Duodenal mucosa (tissue), 2 donors: Measurements from ENCODE around the gene BGN.

ENCODE experiments used
- H3K27ac ChIP-seq: one replicate; pipeline ENCODE4 v1.7.0; 2013; ENCODE audit warnings: low read depth, low read length
- H3K27me3 ChIP-seq, 2 donors: one replicate each; pipeline ENCODE4 v1.7.0; 2013; ENCODE audit warnings: low read length in 2 of 2, control low read depth in 1 of 2; ENCODE audit not compliant: insufficient read depth in 2 of 2, control insufficient read depth in 1 of 2
- H3K36me3 ChIP-seq, 2 donors: one replicate each; pipeline ENCODE4 v1.7.0; 2013; ENCODE audit warnings: low read length in 2 of 2, control low read depth in 1 of 2; ENCODE audit not compliant: insufficient read depth in 2 of 2, control insufficient read depth in 1 of 2
- H3K4me1 ChIP-seq, 2 donors: one replicate each; pipeline ENCODE4 v1.7.0; 2013; ENCODE audit warnings: low read length in 2 of 2, control low read depth in 1 of 2; ENCODE audit not compliant: insufficient read depth in 2 of 2, control insufficient read depth in 1 of 2
- H3K4me3 ChIP-seq, 2 donors: one replicate each; pipeline ENCODE4 v1.7.0; 2013; ENCODE audit warnings: low read length in 2 of 2, low read depth in 1 of 2
- H3K9ac ChIP-seq, 2 donors: one replicate each; pipeline ENCODE4 v1.7.0; 2013; ENCODE audit warnings: low read length in 2 of 2, low read depth in 1 of 2
- H3K9me3 ChIP-seq, 2 donors: one replicate each; pipeline ENCODE4 v1.7.0; 2013; ENCODE audit warnings: low read length in 2 of 2, control low read depth in 1 of 2; ENCODE audit not compliant: control insufficient read depth in 1 of 2

BGN gene

DNA sequence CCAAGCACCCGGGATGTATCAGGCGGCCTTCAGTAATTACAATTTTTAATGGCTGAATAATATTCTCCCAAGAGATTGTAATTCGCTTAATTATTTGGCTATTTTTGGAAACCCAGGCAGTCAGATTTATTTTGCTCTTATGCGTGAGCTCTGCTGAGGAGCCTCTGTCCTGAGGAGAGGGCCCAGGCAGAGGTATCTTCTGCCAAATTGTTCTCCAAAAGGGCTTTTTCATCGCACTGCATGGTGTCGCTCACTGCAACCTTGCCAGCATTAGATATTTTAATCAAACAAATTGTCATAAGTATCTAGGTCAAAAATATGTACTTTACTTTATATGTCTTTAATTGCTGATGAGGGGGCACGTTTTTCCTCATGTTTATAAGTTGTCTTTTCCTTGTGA, 28.5 kb downstream of the BGN start:
- Histone ChIP-seq H3K4me1 (no peaks in the 10 kb centered on the region), H3K36me3 (no peaks in the 10 kb centered on the region), H3K27ac (no peak overlapping the region), H3K4me3 (no peak overlapping the region), H3K27me3 (peaks cover 0 to 12% of the 10 kb centered on the region in 2 donors), H3K9me3 (no peaks in the 10 kb centered on the region), H3K9ac (no peak overlapping the region)

DNA sequence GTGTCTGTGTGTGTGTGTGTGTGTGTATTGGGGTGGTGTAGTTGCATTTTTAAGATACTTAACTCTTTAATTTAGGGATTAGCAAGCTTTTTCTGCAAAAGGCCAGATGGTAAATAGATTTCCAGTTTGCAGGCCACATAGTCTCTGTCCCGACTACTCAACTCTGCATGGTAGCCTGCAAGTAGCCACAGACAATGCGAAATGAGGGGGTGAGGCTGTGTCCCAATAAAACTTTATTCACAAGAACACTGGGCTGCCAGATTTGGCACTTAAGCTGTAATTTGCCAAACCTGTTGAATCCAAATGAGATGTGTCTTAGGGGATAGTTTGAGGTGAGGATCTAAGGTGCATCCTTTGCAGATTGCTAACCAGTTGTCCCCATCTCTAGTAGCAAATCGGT, 29.5 kb downstream of the BGN start:
- Histone ChIP-seq H3K27me3 (peaks cover 0 to 4% of the 10 kb centered on the region in 2 donors), H3K9ac (no peak overlapping the region), H3K4me3 (no peak overlapping the region), H3K27ac (no peak overlapping the region), H3K36me3 (no peaks in the 10 kb centered on the region), H3K9me3 (no peaks in the 10 kb centered on the region), H3K4me1 (no peaks in the 10 kb centered on the region)

DNA sequence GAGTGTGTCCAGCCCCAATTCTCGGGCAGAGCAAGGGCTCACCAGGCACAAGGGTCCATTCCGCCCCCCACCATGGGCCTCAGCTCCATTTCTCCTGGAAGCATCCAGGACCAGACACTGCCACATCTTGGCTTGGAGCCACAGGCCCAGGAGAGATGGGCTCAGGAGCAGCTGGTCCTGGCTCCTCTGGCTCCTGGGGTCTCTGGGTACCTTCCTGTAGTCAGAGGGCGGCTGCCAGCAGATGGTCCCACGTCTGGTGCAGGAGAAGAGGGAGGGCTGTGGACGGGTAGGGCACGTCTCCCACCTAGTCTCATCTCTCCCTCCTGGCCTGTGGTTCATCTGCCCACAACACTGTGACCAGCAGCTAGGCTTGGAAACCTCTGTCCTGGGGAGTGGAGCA, 30.7 kb downstream of the BGN start:
- Histone ChIP-seq H3K36me3 (no peaks in the 10 kb centered on the region), H3K9ac (no peak overlapping the region), H3K4me1 (no peaks in the 10 kb centered on the region), H3K9me3 (no peaks in the 10 kb centered on the region), H3K27ac (no peak overlapping the region), H3K4me3 (no peak overlapping the region), H3K27me3 (peaks cover 0 to 4% of the 10 kb centered on the region in 2 donors)

DNA sequence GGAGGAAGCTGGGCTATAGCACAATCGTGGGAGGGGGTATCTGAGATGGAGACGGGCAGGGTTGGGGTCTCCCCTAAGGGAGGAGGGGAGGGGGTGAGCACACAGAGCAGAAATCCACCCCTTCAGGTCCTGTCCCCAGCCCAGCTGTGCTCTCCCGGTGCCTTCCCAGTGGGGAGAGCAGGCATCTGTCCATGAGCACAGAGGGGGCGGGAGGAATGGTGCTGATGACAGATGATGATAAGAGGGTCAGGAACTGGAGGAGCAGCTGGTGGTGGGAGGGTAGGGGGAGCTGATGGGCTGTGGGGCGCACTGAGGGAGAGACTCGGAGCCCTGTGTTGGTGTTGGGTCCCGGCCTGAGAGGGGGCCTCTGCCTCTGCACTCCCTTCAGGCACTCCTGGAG, 31.3 kb downstream of the BGN start:
- no peak overlapping the region for H3K4me3 ChIP-seq
- H3K9me3 ChIP-seq: no peaks in the 10 kb centered on the region
- H3K27me3 ChIP-seq: peaks cover 0 to 4% of the 10 kb centered on the region in 2 donors
- no peaks in the 10 kb centered on the region for H3K36me3 ChIP-seq
- no peak overlapping the region for H3K9ac ChIP-seq
- H3K4me1 ChIP-seq: no peaks in the 10 kb centered on the region
- no peak overlapping the region for H3K27ac ChIP-seq

DNA sequence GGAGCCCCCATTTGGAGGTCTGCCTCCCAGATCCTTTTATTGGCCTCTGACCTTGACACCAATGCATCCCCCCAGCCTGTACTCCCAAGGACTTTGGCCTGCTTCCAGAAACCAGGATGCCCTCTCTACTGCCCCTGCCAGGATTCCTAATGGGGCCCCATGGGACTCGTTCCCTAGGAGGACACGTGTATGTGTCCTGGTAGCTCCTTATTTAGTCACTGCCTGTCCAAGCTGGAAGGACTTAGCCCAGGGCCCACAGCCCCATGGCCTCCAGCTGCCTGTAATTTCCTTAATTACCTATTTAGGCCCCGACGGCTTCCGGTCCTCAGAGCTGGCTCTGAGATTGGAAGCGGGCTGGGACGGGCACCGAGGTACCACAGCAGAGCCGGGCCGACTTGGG, 32.0 kb downstream of the BGN start:
- H3K9ac ChIP-seq: no peak overlapping the region
- no peak overlapping the region for H3K4me3 ChIP-seq
- H3K27ac ChIP-seq: no peak overlapping the region
- H3K9me3 ChIP-seq: no peaks in the 10 kb centered on the region
- H3K27me3 ChIP-seq: peaks cover 0 to 4% of the 10 kb centered on the region in 2 donors
- H3K4me1 ChIP-seq: no peaks in the 10 kb centered on the region
- no peaks in the 10 kb centered on the region for H3K36me3 ChIP-seq

DNA sequence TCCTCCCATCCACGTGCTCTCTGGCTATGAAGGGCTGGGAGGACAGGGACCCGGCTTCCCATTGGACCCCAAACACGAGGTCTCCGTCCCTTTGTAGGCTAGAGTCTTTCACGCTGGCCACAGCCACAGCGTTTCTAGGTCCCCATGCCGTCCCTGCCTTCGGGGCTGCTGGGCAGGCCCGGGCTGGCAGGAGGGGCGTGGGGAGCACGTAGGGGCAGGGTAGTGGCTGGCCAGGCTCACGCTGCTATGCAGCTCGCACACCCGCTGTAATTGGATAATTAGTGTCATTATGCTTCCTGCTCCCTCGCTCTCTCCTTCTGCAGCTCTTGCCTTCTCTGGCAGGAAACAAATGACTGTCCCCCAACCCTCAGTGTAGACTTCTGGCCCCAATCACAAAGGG, 32.4 kb downstream of the BGN start:
- no peak overlapping the region for H3K9ac ChIP-seq
- no peaks in the 10 kb centered on the region for H3K9me3 ChIP-seq
- H3K27me3 ChIP-seq: peaks cover 0 to 4% of the 10 kb centered on the region in 2 donors
- no peak overlapping the region for H3K27ac ChIP-seq
- H3K4me3 ChIP-seq: no peak overlapping the region
- H3K4me1 ChIP-seq: no peaks in the 10 kb centered on the region
- no peaks in the 10 kb centered on the region for H3K36me3 ChIP-seq

DNA sequence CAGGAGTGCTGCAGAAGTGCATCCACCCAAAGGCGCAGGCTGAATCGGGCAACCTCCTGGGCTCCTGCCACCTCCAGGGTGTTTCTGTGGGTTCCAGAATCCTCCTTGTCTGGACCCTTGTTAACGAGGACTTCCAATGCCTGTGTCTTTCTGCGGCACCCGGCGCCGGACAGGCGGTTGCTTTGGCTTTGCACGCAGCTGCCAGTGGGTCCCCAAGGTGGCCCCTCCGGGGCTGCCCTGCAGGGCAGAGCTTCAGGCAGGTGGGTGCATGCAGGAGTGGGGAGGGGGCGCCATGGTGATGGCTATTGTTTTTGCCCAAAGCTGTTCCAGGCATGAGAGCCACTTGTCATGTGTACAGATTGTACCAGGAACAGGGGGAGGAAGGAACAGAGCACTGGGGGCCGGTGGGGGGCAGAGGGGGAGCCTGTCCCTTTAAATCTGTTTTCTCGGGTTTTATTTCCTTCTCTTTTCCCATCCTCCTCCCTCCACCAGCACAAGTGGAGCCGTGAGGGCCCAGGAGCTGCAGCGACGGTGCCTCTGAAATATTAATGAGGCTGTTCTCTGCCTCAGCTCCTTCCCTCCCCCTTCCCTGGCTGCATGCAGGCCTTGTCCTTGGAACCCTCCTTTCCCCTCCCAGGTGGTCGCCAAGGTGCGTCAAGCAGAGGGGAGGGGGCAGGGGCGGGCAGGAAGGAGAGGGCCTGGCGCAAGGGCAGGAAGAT, 35.8 kb downstream of the BGN start:
- no peak overlapping the region for H3K4me3 ChIP-seq
- H3K27ac ChIP-seq: no peak overlapping the region
- H3K36me3 ChIP-seq: no peaks in the 10 kb centered on the region
- H3K27me3 ChIP-seq: no peaks in the 10 kb centered on the region
- H3K9ac ChIP-seq: no peak overlapping the region
- H3K4me1 ChIP-seq: no peaks in the 10 kb centered on the region
- H3K9me3 ChIP-seq: no peaks in the 10 kb centered on the region

DNA sequence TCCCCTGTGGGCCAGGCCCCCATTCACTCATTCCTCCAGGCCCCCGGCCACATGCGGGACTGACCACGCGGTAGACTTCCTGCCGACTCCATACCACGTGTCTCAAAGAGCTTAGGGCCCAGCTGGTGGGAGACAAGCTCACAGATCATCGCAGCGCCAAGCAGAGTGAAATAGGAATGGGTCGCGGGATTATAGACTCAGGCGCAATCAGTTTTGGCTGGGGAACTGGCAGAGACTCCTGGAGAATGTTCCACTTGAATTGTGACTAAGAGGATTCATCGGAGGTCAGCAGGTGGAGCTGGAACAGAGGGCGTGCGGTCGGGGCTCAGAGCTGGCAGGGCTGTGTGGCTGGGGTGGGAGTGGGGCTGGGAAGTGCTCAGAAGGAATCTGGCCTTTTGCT, 38.3 kb downstream of the BGN start:
- Histone ChIP-seq H3K9ac (no peak overlapping the region), H3K27ac (no peak overlapping the region), H3K27me3 (no peaks in the 10 kb centered on the region), H3K4me1 (no peaks in the 10 kb centered on the region), H3K4me3 (no peak overlapping the region), H3K9me3 (no peaks in the 10 kb centered on the region), H3K36me3 (no peaks in the 10 kb centered on the region)

DNA sequence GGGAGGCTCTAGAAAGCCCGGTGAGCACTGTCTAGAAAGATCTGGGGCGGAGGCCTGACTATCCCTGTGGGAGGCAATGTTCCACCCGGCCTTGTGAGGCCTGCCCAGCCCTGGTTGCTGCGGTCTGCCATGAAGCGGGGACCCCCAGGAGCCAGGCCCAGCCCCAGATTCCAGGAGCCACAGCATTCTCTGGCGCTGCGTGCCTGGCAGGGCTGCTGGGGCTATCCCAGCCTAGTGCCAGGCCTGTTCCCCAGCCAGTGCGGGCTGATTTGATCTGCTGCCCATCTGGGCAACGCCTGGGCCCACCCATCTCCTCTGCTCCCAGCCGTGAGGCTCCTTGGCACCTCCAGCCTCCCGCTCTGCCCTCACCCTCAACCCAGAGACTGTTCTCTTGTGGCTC, 42.3 kb downstream of the BGN start:
- no peak overlapping the region for H3K27ac ChIP-seq
- no peak overlapping the region for H3K9ac ChIP-seq
- no peaks in the 10 kb centered on the region for H3K9me3 ChIP-seq
- H3K36me3 ChIP-seq: no peaks in the 10 kb centered on the region
- H3K27me3 ChIP-seq: no peaks in the 10 kb centered on the region
- no peak overlapping the region for H3K4me3 ChIP-seq
- no peaks in the 10 kb centered on the region for H3K4me1 ChIP-seq

DNA sequence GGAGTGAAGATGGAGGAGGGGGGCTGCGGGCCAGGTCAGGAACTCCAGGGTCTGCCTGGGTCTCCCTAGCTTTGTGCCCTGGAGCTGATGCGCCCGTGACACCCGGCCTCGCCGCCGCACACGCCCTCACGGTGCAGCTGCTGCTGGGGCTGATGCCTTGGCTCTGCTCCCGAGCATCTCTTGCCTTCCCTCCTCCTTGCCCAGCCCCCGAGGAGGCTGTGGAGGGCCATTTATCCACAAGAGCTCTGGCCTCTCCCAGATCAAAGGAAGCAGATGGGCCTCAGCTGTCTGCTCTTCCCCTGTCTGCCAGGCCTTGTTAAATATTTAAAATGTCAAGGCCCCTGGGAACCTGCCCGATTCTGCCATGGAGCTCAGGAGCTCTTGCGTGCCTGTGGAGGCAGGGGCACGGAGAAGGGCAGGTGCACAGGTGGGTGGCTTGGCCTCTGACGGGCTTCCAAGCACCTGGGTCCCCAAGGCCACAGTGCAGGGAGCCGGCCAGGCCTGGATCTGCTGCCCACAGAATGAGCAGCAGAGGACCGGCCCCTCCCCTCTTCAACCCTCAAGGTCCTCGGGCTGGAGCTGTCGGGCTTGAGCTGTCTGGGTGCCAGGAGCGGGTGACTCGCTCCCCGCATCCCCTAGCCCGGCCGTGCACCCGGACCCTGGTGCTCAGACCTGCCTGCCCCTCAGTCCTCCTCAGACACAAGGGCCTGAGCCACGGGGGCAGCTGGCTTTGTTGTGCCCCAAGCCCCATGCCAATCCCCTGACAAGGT, 42.9 kb downstream of the BGN start:
- no peaks in the 10 kb centered on the region for H3K36me3 ChIP-seq
- H3K9ac ChIP-seq: no peak overlapping the region
- no peak overlapping the region for H3K4me3 ChIP-seq
- no peaks in the 10 kb centered on the region for H3K27me3 ChIP-seq
- H3K9me3 ChIP-seq: no peaks in the 10 kb centered on the region
- no peaks in the 10 kb centered on the region for H3K4me1 ChIP-seq
- H3K27ac ChIP-seq: no peak overlapping the region
